ENCODE measurements around the gene RPTOR. TPM values are rescaled to one million over a fixed set of nuclear protein-coding genes. Genes with fewer than 3 reads are reported as not detected.

Gene RPTOR
- polyA plus RNA-seq, 2 donors: 7.1 to 10.5 TPM

DNA sequence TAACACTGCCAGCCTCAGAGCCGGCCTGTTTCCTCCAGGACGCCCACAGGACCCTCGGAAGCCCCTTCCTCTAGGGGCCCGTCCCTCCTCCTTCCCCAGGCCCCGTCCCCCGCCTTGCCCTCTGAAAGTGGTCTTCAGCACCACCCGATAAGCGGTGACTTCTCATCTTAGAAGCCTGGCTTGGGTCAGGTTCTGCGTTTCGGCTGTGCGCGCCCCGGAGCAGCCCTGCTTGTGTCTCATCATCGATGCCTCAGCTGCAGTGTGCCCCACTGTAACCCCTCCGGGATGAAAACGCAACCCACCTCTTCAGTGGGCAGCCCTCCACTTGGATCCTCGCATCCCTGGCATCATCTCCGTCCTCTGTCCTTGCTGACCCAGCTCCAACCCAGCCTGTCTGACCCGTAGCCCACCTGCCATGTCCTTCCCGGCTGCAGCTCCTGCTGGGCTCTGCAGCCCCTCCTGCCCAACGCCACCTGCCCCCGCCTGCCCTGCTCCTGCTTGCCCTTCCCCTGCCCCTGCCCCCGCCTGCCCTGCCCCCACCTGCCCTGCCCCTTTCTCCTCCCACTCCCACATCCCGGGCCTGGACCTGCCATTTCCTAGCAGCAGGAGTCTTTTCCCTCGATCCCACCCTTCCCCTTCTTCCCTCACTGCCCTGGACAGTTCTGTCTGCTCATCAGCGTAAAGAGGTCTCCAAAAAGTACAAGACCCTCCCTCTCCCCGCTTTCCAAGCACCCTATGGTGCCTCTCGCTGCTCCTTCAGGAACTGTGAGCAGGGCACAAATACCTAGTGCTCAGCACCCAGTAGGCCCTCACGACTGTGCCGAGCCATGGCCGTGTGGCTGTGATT, 334.5 kb downstream of the RPTOR start:
- Histone ChIP-seq H3K36me3 (ENCODE audit: control insufficient read depth in 2 of 2, insufficient read depth in 2 of 2, low read length in 1 of 2) (peaks cover 10 to 22% of the 10 kb centered on the region in 2 donors), H3K4me1 (ENCODE audit: control insufficient read depth in 2 of 2, insufficient read depth in 2 of 2, low read length in 1 of 2) (no peaks in the 10 kb centered on the region), H3K27me3 (ENCODE audit: control insufficient read depth in 1 of 2, insufficient read depth in 2 of 2, low read length in 2 of 2) (no peaks in the 10 kb centered on the region), H3K4me3 (ENCODE audit: low read depth in 1 of 2, low read length in 2 of 2) (no peak overlapping the region), H3K9me3 (ENCODE audit: control insufficient read depth in 2 of 2, insufficient read depth in 1 of 2, low read depth in 1 of 2, low read length in 1 of 2) (no peaks in the 10 kb centered on the region), H3K27ac (ENCODE audit: low read depth in 2 of 2, low read length in 1 of 2) (no peak overlapping the region)
- 92 to 94% methylated on average over 30 to 31 of the region's 31 CpGs for WGBS, 2 donors

- WGBS, 2 donors: 84 to 85% methylated on average over 35 of the region's 35 CpGs
- H3K4me1 ChIP-seq (ENCODE audit: control insufficient read depth in 2 of 2, insufficient read depth in 2 of 2, low read length in 1 of 2): no peaks in the 10 kb centered on the region
- H3K27ac ChIP-seq (ENCODE audit: low read depth in 2 of 2, low read length in 1 of 2): no peak overlapping the region
- no peaks in the 10 kb centered on the region for H3K9me3 ChIP-seq (ENCODE audit: control insufficient read depth in 2 of 2, insufficient read depth in 1 of 2, low read depth in 1 of 2, low read length in 1 of 2)
- H3K27me3 ChIP-seq (ENCODE audit: control insufficient read depth in 1 of 2, insufficient read depth in 2 of 2, low read length in 2 of 2): no peaks in the 10 kb centered on the region
- peaks cover 10 to 28% of the 10 kb centered on the region in 2 donors for H3K36me3 ChIP-seq (ENCODE audit: control insufficient read depth in 2 of 2, insufficient read depth in 2 of 2, low read length in 1 of 2)
- no peak overlapping the region for H3K4me3 ChIP-seq (ENCODE audit: low read depth in 1 of 2, low read length in 2 of 2)
Observed at GRCh38 chr17:80879723-80880647, 335.3 kb downstream of the RPTOR start.

DNA sequence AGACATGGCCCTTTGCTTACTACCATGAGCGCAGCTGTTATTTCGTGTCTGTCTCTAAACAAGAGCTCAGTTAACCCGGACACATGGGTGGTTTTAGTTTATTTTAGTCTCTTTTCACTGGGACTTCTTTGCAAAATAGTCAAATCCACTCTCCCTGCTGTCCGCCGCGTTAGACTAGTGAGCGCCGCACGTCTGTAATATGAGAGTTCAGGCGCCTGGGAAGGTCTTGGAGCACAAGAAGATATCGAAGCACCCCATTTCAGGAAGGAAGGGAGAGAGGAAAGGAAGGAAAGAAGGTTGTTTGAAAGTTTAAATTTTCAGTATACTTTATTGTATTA, 336.0 kb downstream of the RPTOR start:
- no peaks in the 10 kb centered on the region for H3K27me3 ChIP-seq (ENCODE audit: control insufficient read depth in 1 of 2, insufficient read depth in 2 of 2, low read length in 2 of 2)
- peaks cover 10 to 32% of the 10 kb centered on the region in 2 donors for H3K36me3 ChIP-seq (ENCODE audit: control insufficient read depth in 2 of 2, insufficient read depth in 2 of 2, low read length in 1 of 2)

DNA sequence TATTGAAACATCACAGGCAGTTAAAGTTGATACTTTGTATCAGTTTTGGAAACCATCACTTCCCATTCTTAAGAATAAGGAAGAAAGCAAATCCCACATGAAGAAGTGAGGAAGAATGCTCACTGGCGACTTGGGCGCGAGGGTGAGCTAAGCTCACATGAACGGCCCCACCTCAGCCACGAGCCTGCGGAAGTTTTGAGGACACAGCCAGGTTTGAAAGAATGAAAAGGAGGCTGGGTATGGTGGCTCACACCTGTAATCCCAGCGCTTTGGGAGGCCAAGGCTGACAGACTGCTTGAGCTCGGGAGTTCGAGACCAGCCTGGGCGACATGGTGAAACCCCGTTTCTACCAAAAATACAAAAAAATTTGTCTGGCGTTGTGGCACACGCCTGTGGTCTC, 336.7 kb downstream of the RPTOR start:
- 90% methylated on average over 13 of the region's 13 CpGs for WGBS, 2 donors
- no peaks in the 10 kb centered on the region for H3K4me1 ChIP-seq (ENCODE audit: control insufficient read depth in 2 of 2, insufficient read depth in 2 of 2, low read length in 1 of 2)
- no peak overlapping the region for H3K27ac ChIP-seq (ENCODE audit: low read depth in 2 of 2, low read length in 1 of 2)
- H3K9me3 ChIP-seq (ENCODE audit: control insufficient read depth in 2 of 2, insufficient read depth in 1 of 2, low read depth in 1 of 2, low read length in 1 of 2): no peaks in the 10 kb centered on the region
- no peak overlapping the region for H3K4me3 ChIP-seq (ENCODE audit: low read depth in 1 of 2, low read length in 2 of 2)
- peaks cover 10 to 35% of the 10 kb centered on the region in 2 donors for H3K36me3 ChIP-seq (ENCODE audit: control insufficient read depth in 2 of 2, insufficient read depth in 2 of 2, low read length in 1 of 2)
- H3K27me3 ChIP-seq (ENCODE audit: control insufficient read depth in 1 of 2, insufficient read depth in 2 of 2, low read length in 2 of 2): no peaks in the 10 kb centered on the region

More for the DNA sequence above, 336.0 kb downstream of the RPTOR start:
- no peak overlapping the region for H3K27ac ChIP-seq (ENCODE audit: low read depth in 2 of 2, low read length in 1 of 2)
- H3K4me3 ChIP-seq (ENCODE audit: low read depth in 1 of 2, low read length in 2 of 2): no peak overlapping the region
- 90 to 92% methylated on average over 11 of the region's 11 CpGs for WGBS, 2 donors
- H3K4me1 ChIP-seq (ENCODE audit: control insufficient read depth in 2 of 2, insufficient read depth in 2 of 2, low read length in 1 of 2): no peaks in the 10 kb centered on the region
- no peaks in the 10 kb centered on the region for H3K9me3 ChIP-seq (ENCODE audit: control insufficient read depth in 2 of 2, insufficient read depth in 1 of 2, low read depth in 1 of 2, low read length in 1 of 2)

GRCh38 chr17:80882323-80882722, 337.7 kb downstream of the RPTOR start:
- Histone ChIP-seq H3K27me3 (ENCODE audit: control insufficient read depth in 1 of 2, insufficient read depth in 2 of 2, low read length in 2 of 2) (no peaks in the 10 kb centered on the region), H3K4me3 (ENCODE audit: low read depth in 1 of 2, low read length in 2 of 2) (no peak overlapping the region), H3K4me1 (ENCODE audit: control insufficient read depth in 2 of 2, insufficient read depth in 2 of 2, low read length in 1 of 2) (no peaks in the 10 kb centered on the region), H3K36me3 (ENCODE audit: control insufficient read depth in 2 of 2, insufficient read depth in 2 of 2, low read length in 1 of 2) (peaks cover 10 to 39% of the 10 kb centered on the region in 2 donors), H3K9me3 (ENCODE audit: control insufficient read depth in 2 of 2, insufficient read depth in 1 of 2, low read depth in 1 of 2, low read length in 1 of 2) (no peaks in the 10 kb centered on the region), H3K27ac (ENCODE audit: low read depth in 2 of 2, low read length in 1 of 2) (no peak overlapping the region)
- WGBS, 2 donors: 93 to 94% methylated on average over 19 of the region's 19 CpGs

GRCh38 chr17:80882926-80883685, 338.5 kb downstream of the RPTOR start:
- H3K9me3 ChIP-seq (ENCODE audit: control insufficient read depth in 2 of 2, insufficient read depth in 1 of 2, low read depth in 1 of 2, low read length in 1 of 2): no peaks in the 10 kb centered on the region
- no peaks in the 10 kb centered on the region for H3K4me1 ChIP-seq (ENCODE audit: control insufficient read depth in 2 of 2, insufficient read depth in 2 of 2, low read length in 1 of 2)
- 94 to 97% methylated on average over 24 of the region's 24 CpGs for WGBS, 2 donors
- H3K4me3 ChIP-seq (ENCODE audit: low read depth in 1 of 2, low read length in 2 of 2): no peak overlapping the region
- no peaks in the 10 kb centered on the region for H3K27me3 ChIP-seq (ENCODE audit: control insufficient read depth in 1 of 2, insufficient read depth in 2 of 2, low read length in 2 of 2)
- no peak overlapping the region for H3K27ac ChIP-seq (ENCODE audit: low read depth in 2 of 2, low read length in 1 of 2)
- H3K36me3 ChIP-seq (ENCODE audit: control insufficient read depth in 2 of 2, insufficient read depth in 2 of 2, low read length in 1 of 2): peaks cover 10 to 39% of the 10 kb centered on the region in 2 donors

DNA sequence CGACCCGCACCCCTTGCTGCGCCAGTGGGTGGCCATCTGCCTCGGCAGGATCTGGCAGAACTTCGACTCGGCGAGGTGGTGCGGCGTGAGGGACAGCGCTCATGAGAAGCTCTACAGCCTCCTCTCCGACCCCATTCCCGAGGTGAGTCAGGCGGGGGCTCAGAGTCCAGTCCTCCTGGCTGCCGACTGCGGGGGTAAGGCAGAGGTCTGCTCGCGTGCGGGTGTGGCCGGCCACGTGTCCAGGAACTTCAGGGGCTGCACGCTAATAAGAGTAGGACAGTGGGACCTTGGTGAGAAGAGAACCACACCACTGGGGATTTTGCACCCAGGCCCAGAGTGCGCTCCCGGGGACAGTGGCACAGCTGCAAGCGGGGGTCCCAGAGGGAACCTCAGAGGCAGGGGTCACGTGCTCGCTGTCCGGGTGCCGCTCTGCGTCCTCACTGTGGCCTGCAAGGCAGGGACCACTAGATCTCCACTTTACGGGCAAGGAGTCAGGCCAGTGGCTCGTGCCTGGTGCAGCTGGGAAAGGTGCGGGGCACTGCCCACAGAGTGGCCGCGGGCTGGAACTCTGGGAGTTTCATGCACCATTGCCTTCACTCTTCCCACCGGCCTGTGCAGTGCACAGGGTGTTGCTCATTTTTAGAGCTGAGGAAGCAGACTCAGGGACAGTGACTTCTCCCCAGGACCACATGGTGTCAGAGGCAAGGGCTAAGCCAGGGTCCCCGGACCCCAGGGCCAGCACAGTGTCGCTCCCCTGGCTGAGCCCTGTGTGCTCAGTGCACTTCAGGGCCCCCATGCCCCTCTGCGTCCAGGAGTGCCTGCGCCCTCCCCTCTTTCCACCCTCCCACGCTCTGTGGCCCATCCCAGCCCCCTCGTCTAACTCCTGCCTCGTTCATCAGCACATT, 339.4 kb downstream of the RPTOR start:
- WGBS, 2 donors: 96 to 97% methylated on average over 42 of the region's 42 CpGs
- Histone ChIP-seq H3K4me1 (ENCODE audit: control insufficient read depth in 2 of 2, insufficient read depth in 2 of 2, low read length in 1 of 2) (no peaks in the 10 kb centered on the region), H3K27me3 (ENCODE audit: control insufficient read depth in 1 of 2, insufficient read depth in 2 of 2, low read length in 2 of 2) (no peaks in the 10 kb centered on the region), H3K9me3 (ENCODE audit: control insufficient read depth in 2 of 2, insufficient read depth in 1 of 2, low read depth in 1 of 2, low read length in 1 of 2) (no peaks in the 10 kb centered on the region), H3K36me3 (ENCODE audit: control insufficient read depth in 2 of 2, insufficient read depth in 2 of 2, low read length in 1 of 2) (peaks cover 10 to 42% of the 10 kb centered on the region in 2 donors), H3K27ac (ENCODE audit: low read depth in 2 of 2, low read length in 1 of 2) (no peak overlapping the region), H3K4me3 (ENCODE audit: low read depth in 1 of 2, low read length in 2 of 2) (no peak overlapping the region)

GRCh38 chr17:80884811-80885210, 340.2 kb downstream of the RPTOR start:
- Histone ChIP-seq H3K27ac (ENCODE audit: low read depth in 2 of 2, low read length in 1 of 2) (no peak overlapping the region), H3K27me3 (ENCODE audit: control insufficient read depth in 1 of 2, insufficient read depth in 2 of 2, low read length in 2 of 2) (no peaks in the 10 kb centered on the region), H3K9me3 (ENCODE audit: control insufficient read depth in 2 of 2, insufficient read depth in 1 of 2, low read depth in 1 of 2, low read length in 1 of 2) (no peaks in the 10 kb centered on the region), H3K36me3 (ENCODE audit: control insufficient read depth in 2 of 2, insufficient read depth in 2 of 2, low read length in 1 of 2) (peaks cover 10 to 44% of the 10 kb centered on the region in 2 donors), H3K4me1 (ENCODE audit: control insufficient read depth in 2 of 2, insufficient read depth in 2 of 2, low read length in 1 of 2) (no peaks in the 10 kb centered on the region), H3K4me3 (ENCODE audit: low read depth in 1 of 2, low read length in 2 of 2) (no peak overlapping the region)
- WGBS, 2 donors: 97 to 98% methylated on average over 22 of the region's 22 CpGs
